Thymus (tissue), 11 donors: Measurements from ENCODE around the gene RNF113B. TPM values are rescaled to one million over a fixed set of nuclear protein-coding genes. Genes with fewer than 3 reads are reported as not detected.

Experiments used
- DNase-seq, 9 donors: peaks; one replicate each; pipeline ENCODE4 v3.0.0-alpha.2; 2013; ENCODE audit warnings: low spot score in 9 of 9, low read depth in 6 of 9, missing footprints in 1 of 9
- H3K27ac ChIP-seq, 2 donors: one replicate each; pipeline ENCODE4 v1.5.1; 2013; ENCODE audit warnings: control low read depth in 1 of 2, low read depth in 1 of 2, low read length in 1 of 2, mild to moderate bottlenecking in 1 of 2, moderate library complexity in 1 of 2
- H3K27me3 ChIP-seq, 2 donors: one replicate each; pipeline ENCODE4 v1.5.1; 2013; ENCODE audit warnings: low read length in 1 of 2; ENCODE audit not compliant: control insufficient read depth in 2 of 2, insufficient read depth in 1 of 2
- H3K36me3 ChIP-seq, 2 donors: one replicate each; pipeline ENCODE4 v1.5.1; 2013; ENCODE audit warnings: low read length in 1 of 2, mild to moderate bottlenecking in 1 of 2, moderate library complexity in 1 of 2; ENCODE audit not compliant: control insufficient read depth in 2 of 2, insufficient read depth in 2 of 2
- H3K4me1 ChIP-seq, 2 donors: one replicate each; pipeline ENCODE4 v1.5.1; 2013; ENCODE audit warnings: low read length in 2 of 2; ENCODE audit not compliant: control insufficient read depth in 2 of 2, insufficient read depth in 2 of 2
- H3K4me3 ChIP-seq, 2 donors: one replicate each; pipeline ENCODE4 v1.5.1; 2013; ENCODE audit warnings: low read length in 2 of 2, control low read depth in 1 of 2, mild to moderate bottlenecking in 1 of 2
- H3K9me3 ChIP-seq, 2 donors: one replicate each; pipeline ENCODE4 v1.5.1; 2013; ENCODE audit warnings: low read length in 1 of 2, mild to moderate bottlenecking in 1 of 2; ENCODE audit not compliant: control insufficient read depth in 2 of 2, insufficient read depth in 1 of 2
- WGBS: extraction: QIAGEN DNeasy Blood & Tissue Kit; methylation state at CpG from one replicate; pipeline ENCODE4 v1.1.7; 2013; 5-methylcytosine and 5-hydroxymethylcytosine counted together
- polyA plus RNA-seq: library from polyadenylated mRNA; stranded (reverse); fragments of 200-250 nt; gene quantifications from one replicate; pipeline ENCODE4 v1.2.3, GENCODE V29; 2013
- total RNA-seq: library from RNA; stranded (reverse); fragments of 120-200 nt; gene quantifications from one replicate; pipeline ENCODE4 v1.2.4, GENCODE V29; 2013
- donor health status: healthy.

Gene RNF113B
- total and polyA plus RNA-seq, 2 donors: not detected

DNA sequence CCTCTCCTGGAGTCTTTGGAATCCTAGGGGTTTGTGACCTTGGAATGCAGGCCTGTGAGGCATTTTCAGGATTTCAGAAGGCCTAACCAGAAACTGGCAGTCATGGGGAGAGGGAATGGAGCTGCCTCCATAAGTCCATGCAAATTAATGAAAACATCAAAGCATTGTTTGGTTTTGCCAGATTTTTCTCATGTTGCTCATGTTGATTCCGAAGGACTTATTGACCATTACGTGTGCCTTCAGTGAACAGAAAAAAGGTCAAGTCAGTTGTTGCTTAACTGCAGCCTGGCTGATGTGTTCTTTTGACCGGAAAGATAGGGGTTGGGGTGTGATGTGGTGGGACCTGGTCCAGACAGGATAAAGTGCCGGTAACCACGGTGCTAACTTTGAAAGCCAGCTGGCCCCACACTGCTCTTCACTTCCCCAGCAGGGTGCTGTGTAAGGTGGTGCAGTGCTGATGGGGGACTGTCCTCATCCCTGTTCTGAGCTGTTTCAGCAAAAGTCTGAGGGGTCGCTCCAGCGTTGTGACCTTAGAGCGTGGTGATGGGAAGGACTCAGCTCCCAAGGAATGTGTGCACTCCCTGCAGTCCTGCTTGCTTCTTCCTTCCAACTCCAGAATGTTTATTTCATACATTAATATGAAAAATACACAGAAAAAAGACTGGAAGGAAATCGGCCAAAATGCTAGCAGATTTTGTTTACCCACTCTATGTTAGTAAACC lies 3.5 kb downstream of the RNF113B start:
- Histone ChIP-seq H3K4me1 (peaks cover 0 to 14% of the 10 kb centered on the region in 2 donors), H3K4me3 (no peak overlapping the region), H3K9me3 (no peaks in the 10 kb centered on the region), H3K27me3 (no peaks in the 10 kb centered on the region), H3K36me3 (no peaks in the 10 kb centered on the region), H3K27ac (no peak overlapping the region)
- whole genome bisulfite sequencing: 80% methylated on average over 9 of the region's 9 CpGs
- no peak for DNase-seq

GRCh38 chr13:98172590-98173422 lies 4.3 kb downstream of the RNF113B start:
- H3K4me1 ChIP-seq: peaks cover 0 to 14% of the 10 kb centered on the region in 2 donors
- no peaks in the 10 kb centered on the region for H3K9me3 ChIP-seq
- DNase-seq: no peak
- H3K4me3 ChIP-seq: no peak overlapping the region
- H3K27me3 ChIP-seq: no peaks in the 10 kb centered on the region
- no peaks in the 10 kb centered on the region for H3K36me3 ChIP-seq
- no peak overlapping the region for H3K27ac ChIP-seq
- 71% methylated on average over 7 of the region's 7 CpGs for WGBS

GRCh38 chr13:98171900-98172589 lies 5.0 kb downstream of the RNF113B start:
- WGBS: 86% methylated on average over 14 of the region's 14 CpGs
- peak in 3 of 9 donors; percentile 5 to 54 (median 24) for DNase-seq
- Histone ChIP-seq H3K36me3 (no peaks in the 10 kb centered on the region), H3K4me3 (no peak overlapping the region), H3K27ac (no peak overlapping the region), H3K9me3 (no peaks in the 10 kb centered on the region), H3K4me1 (peaks cover 0 to 14% of the 10 kb centered on the region in 2 donors), H3K27me3 (no peaks in the 10 kb centered on the region)

DNA sequence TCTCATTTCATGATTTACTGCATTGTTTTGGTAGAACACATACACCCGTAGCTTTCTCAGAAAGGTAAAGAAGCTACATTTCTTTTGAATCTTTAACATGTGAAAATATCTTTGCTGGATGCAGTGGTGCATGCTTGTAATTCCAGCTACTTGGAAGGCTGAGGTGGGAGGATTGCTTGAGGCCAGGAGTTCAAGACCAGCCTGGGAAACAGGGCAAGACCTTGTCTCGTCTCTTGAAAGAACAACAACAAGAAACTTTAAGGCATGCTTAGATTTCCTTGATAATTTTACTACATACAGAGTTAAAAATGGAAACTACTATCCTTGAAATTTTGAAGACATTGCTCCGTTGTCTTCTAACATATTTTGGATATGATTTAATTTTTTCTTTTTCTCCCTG lies 7.7 kb downstream of the RNF113B start:
- H3K4me3 ChIP-seq: no peak overlapping the region
- H3K9me3 ChIP-seq: no peaks in the 10 kb centered on the region
- no peak for DNase-seq
- H3K27ac ChIP-seq: no peak overlapping the region
- peaks cover 0 to 14% of the 10 kb centered on the region in 2 donors for H3K4me1 ChIP-seq
- no peaks in the 10 kb centered on the region for H3K27me3 ChIP-seq
- WGBS: 95% methylated on average over 3 of the region's 3 CpGs
- no peaks in the 10 kb centered on the region for H3K36me3 ChIP-seq

GRCh38 chr13:98162935-98163334 lies 14.1 kb downstream of the RNF113B start:
- H3K27me3 ChIP-seq: no peaks in the 10 kb centered on the region
- H3K4me3 ChIP-seq: no peak overlapping the region
- no peaks in the 10 kb centered on the region for H3K36me3 ChIP-seq
- H3K4me1 ChIP-seq: no peaks in the 10 kb centered on the region
- no peak for DNase-seq
- H3K9me3 ChIP-seq: no peaks in the 10 kb centered on the region
- H3K27ac ChIP-seq: no peak overlapping the region
- 96% methylated on average over 5 of the region's 5 CpGs for WGBS

DNA sequence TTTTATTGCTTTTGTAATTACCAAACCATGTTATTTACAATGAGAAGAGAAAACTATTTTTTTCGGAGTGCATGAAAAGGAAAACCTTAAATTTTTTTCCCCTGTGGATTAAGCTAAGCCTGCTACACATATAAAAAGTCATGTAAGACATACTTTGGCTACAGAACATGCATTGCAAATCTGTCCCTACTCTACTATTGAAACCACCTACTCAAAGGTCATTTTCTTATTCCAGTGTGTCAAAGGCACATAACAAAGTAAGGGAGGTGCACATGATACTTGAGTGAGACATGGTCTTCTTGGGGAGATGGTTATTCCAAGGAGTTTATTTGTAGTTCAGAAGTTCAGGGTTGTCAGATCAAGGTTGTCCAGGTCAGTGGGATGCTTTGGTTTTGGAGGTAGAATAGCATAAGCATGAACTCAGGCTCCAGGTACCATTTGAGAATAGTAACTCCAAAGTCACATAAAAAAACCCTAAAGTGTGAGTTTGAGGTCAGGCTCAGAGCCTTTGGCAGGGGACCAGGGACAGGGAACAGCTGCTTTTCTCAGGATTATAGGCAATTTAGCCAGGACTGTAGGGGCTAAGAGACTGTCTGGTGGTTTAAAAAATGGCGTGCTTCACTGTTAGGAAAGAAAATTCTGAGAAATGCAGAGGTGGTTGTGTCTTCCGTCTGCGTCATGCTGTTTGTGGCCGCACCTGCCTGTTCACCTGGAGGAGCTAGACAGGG lies 18.7 kb downstream of the RNF113B start:
- Histone ChIP-seq H3K4me3 (no peak overlapping the region), H3K36me3 (no peaks in the 10 kb centered on the region), H3K27me3 (no peaks in the 10 kb centered on the region), H3K4me1 (no peaks in the 10 kb centered on the region), H3K27ac (no peak overlapping the region), H3K9me3 (no peaks in the 10 kb centered on the region)
- DNase-seq: no peak
- 91% methylated on average over 5 of the region's 5 CpGs for WGBS

DNA sequence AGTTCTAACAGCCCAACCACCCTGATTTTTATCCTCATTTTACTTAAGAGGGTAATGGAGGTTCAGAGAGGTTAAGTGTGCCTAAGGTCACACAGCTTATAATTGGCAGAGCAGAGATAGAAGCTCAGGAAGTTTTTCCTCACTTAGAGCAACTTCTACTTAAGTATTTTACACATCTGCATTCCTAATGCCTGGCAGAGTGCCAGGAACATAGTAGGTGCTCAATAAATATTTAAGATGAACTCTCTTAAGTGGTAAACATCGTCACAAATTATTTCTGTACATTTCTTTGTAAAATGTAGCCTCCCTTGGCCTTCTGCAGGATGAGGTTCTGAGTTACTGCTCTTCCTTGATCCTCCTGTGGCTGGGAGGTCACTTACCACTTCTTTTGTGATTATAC lies 19.5 kb downstream of the RNF113B start:
- no peak for DNase-seq
- Histone ChIP-seq H3K9me3 (no peaks in the 10 kb centered on the region), H3K27ac (no peak overlapping the region), H3K36me3 (no peaks in the 10 kb centered on the region), H3K4me1 (no peaks in the 10 kb centered on the region), H3K27me3 (no peaks in the 10 kb centered on the region), H3K4me3 (no peak overlapping the region)
- 94% methylated on average over 1 of the region's 1 CpG for WGBS

DNA sequence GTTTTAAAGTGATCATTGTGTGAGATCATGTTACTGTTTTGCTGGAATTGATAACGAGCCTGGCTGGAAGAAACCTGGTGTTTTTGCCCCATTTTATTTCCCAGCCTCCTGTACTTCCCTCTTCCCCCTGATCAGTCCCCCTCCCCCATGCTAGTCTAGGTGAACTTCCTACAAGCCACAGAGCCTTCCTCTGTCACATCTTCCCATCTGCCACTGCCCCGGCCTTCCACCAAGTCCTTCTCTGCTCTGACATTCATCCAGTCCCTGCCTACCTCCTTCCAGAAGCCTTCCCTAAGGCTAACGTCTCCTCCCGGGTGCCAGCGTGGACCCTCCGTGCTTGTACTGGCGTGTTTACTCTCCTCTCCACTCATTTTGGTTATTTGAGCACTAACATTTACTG lies 19.9 kb downstream of the RNF113B start:
- no peak overlapping the region for H3K4me3 ChIP-seq
- H3K9me3 ChIP-seq: no peaks in the 10 kb centered on the region
- H3K4me1 ChIP-seq: no peaks in the 10 kb centered on the region
- no peaks in the 10 kb centered on the region for H3K36me3 ChIP-seq
- no peak for DNase-seq
- no peaks in the 10 kb centered on the region for H3K27me3 ChIP-seq
- H3K27ac ChIP-seq: no peak overlapping the region
- 77% methylated on average over 7 of the region's 7 CpGs for WGBS
